Measurements from ENCODE around the gene RPTOR.

RPTOR gene

DNA sequence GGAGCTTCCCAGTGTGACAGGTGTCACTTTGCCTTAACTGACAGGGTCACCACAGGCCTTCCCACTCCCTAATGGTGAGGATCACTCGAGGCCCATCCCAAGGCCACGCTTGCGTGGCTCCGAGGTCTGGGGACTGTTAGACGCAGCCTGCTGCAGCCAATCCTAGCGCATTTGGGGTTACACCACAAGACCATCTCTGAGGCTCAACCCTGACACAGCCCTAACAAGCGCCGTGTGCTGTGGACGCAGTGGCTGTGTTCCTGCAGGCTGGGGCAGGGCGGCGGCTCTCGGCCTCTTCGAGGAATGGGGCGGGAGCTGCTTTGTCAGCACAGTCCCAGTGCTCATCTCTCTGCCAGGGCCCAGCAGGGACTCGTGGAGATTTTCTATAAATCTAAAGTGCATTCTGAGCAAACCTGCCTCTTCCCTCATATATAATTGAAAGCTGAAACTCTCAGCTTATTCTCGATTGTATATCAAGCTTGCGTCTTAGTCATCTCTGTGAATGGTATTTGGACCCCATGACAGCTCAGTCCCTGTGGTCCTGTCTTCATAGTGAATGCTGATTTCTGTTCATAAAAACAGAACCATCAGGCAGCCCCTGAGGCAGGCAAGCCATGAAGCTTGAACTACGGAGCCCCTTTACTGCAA lies 381.2 kb downstream of the RPTOR start:
- DNase-seq (ENCODE audit: low read depth, low spot score): no peak
- no peak overlapping the region for H3K27ac ChIP-seq

- no peak overlapping the region for H3K27ac ChIP-seq
- no peak for DNase-seq (ENCODE audit: low read depth, low spot score)
These were observed 382.1 kb downstream of the RPTOR start for GRCh38 chr17:80926591-80927250.

GRCh38 chr17:80927791-80928216 lies 383.2 kb downstream of the RPTOR start:
- no peak for DNase-seq (ENCODE audit: low read depth, low spot score)
- no peak overlapping the region for H3K27ac ChIP-seq

DNA sequence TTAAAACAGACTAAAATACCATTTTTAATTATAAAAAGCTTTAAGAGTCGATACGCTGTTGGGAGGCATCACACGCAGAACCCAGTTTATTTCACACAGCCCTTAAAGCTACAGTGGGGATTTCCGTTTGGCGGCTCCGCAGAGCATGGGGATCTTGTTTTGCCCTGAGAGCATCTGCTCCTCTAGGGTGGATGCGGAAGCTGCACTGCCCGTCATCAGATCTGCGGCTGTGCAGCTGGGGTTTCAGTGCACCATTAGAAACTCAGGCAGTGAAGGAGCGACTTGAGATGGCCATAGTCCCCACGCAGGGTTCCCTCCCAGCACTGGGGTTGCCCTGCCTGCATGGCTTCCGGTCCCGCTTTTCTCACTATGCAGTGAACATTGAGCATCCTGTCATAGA lies 384.8 kb downstream of the RPTOR start:
- no peak for DNase-seq (ENCODE audit: low read depth, low spot score)
- no peak overlapping the region for H3K27ac ChIP-seq

DNA sequence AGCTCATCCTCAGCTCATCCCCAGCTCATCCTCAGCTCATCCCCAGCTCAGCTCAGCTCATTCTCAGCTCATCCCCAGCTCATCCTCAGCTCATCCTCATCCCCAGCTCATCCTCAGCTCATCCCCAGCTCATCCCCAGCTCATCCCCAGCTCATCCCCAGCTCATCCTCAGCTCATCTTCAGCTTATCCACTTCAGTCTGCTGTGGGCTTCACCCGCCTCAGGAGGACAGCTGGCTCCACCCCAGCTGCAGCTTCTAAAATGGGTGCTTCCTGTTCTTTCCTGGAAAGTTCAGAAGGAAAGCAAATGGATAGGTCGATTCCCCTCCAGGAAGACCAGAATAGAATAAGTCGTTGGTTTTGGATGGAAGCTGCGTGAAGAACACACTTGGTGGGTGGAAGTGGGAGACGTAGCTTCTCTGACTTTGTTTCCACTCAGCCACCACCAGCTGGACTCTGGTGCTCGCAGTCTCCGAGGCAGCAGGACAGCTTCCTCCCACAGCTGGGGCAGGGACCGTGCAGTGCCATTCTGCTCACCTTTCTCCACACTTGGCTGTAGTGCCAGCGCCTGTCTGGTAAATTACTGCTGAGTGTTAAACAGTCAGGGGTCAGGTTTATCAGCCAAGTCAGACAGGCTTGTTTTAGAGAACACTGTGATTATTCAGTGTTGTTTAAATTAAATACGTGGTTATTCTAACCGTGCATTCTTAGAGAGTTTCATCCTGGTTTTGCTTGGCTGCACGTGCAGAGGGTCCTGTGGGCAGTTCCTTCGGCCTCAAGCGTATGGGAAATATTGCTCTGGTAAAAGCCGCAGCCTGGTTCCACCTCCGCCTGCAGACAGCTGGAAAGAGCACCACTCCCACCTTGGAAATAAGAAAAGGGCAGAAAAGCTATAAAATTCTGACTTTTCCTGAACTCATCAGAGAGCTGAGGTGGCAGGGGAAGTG lies 386.0 kb downstream of the RPTOR start:
- no peak overlapping the region for H3K27ac ChIP-seq
- DNase-seq (ENCODE audit: low read depth, low spot score): no peak

DNA sequence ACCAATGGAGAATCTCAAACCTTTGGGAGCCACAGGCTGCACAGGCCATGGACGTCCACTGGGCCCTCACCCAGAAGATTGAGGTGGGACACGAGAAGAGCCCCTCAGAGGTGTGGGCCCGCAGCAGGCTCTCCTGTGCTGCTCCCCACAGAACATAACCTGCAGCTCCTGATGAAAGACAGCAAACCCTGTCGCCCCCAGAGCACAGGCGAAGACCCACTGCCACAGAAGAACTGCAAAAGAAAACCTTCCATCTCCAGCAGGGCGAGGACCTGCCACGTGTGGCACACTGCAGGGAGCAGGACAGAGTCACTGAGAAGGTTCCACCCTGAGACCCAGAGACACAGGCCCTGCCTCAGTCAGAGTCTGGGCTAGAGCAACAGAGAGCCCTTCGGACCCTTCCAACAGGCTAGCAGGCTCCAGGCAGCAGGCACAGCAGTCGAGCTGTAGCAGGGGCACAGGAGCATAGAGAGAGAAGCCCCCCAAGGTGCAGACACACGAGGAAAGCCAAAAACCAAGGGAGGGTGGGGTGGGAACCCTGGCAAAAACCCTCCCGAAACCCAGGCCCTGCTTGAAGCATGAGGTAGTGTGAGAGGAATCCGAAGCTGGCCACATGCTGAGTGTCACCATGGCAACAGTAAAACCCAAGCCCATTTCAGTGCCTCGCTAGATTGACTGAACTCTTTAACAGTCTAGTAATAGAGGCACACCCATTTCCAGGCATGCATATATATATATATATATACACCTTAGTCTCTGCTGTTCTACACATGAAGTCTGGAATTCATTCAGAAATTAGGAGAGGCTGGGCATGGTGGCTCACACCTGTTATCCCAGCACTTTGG lies 387.0 kb downstream of the RPTOR start:
- no peak for DNase-seq (ENCODE audit: low read depth, low spot score)
- H3K27ac ChIP-seq: no peak overlapping the region

DNA sequence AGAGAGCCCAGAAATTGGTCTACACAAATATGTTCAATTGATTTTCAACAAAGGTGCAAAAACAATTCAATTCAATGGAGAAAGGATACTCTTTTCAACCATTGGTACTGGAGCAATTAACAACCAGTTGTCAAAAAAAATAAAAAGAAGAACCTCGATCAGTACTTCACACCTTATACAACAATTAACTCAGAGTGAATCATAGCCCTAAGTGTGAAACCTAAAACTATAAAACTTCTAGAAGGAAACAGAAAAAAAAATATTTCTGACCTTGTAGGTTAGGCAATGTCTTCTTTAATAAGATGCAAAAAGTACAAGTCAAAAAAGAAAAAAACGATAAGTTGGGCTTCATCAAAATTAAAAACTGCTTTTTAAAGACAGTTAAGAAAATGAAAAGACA lies 390.9 kb downstream of the RPTOR start:
- no peak overlapping the region for H3K27ac ChIP-seq
- no peak for DNase-seq (ENCODE audit: low read depth, low spot score)

GRCh38 chr17:80936218-80936617 lies 391.6 kb downstream of the RPTOR start:
- no peak for DNase-seq (ENCODE audit: low read depth, low spot score)
- no peak overlapping the region for H3K27ac ChIP-seq

DNA sequence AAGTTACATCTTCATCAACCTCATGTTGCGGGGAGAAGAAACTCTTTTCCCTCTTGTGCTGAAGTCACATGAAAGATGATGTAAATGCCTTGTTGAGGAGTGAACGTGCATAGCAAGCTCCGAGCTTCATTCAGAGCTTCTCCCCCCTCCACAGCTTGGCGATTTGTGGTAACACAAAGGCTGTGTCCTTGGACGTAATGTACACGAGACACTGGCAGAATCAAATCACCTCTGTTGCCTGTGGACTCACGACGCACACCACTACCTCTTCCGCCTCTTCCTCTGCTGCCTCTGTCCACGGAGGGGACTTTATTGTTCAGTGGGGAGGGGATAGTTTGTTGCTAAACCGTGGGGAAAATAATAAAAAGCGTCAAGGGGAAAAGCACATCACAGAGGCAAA lies 392.1 kb downstream of the RPTOR start:
- DNase-seq (ENCODE audit: low read depth, low spot score): no peak
- no peak overlapping the region for H3K27ac ChIP-seq

- no peak overlapping the region for H3K27ac ChIP-seq
- DNase-seq (ENCODE audit: low read depth, low spot score): no peak
These were observed 393.1 kb downstream of the RPTOR start for GRCh38 chr17:80937462-80938381.

- DNase-seq (ENCODE audit: low read depth, low spot score): no peak
- H3K27ac ChIP-seq: no peak overlapping the region
These were observed 393.9 kb downstream of the RPTOR start for GRCh38 chr17:80938556-80938955.

GRCh38 chr17:80939151-80940145 lies 394.8 kb downstream of the RPTOR start:
- no peak for DNase-seq (ENCODE audit: low read depth, low spot score)
- no peak overlapping the region for H3K27ac ChIP-seq

DNA sequence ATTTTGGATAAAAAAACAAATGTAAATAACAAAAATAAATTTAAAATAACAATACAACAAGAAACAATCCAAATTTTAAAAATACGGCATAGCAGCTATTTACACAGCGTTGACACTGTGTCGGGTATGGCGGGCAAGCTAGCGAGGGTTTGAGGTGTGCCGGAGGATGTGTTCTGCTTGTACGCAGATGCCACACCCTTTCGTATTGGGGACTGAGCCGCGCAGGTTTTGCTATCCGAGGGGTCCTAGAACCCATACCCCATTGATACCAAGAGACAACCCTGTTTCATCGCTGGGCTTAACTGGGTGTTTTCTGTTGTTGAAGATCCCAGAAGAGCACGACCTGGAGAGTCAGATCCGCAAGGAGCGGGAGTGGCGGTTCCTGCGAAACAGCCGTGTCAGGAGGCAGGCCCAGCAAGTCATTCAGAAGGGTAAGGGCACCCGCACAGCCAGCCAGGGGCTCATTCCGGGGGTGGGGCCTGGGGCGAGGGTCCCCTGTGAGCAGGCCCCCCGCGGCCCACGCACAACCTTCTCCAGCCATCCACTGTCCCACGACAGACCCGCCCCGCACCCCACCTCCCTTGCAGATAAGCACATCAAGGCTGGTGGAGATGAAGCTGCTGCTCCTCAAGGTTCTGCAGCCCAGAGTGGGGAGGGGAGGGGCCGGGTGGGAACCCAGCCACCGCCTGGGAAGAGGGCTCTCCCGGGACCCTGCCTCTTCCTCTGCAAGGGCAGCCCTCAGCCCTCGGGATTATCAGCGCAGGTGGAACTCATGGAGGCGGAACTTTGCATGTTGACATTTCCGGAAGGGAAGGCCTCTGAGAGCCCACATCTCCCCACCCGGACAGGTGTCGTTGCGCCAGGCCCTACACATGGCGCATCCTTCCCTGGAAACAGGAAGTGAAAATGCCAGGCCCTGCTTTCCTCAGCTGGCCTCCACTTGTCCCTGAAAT lies 395.8 kb downstream of the RPTOR start:
- H3K27ac ChIP-seq: no peak overlapping the region
- DNase-seq (ENCODE audit: low read depth, low spot score): no peak

GRCh38 chr17:80941171-80941570 lies 396.5 kb downstream of the RPTOR start:
- H3K27ac ChIP-seq: no peak overlapping the region
- no peak for DNase-seq (ENCODE audit: low read depth, low spot score)

GRCh38 chr17:80941743-80942422 lies 397.2 kb downstream of the RPTOR start:
- no peak overlapping the region for H3K27ac ChIP-seq
- DNase-seq (ENCODE audit: low read depth, low spot score): no peak
